ENCODE results near the gene CENPA.

GRCh38 chr2:26740890-26741302 is 45.0 kb upstream of the CENPA start:
- TF ChIP-seq TP53 (CRISPR knock-in tag; IDR thresholded peaks at IDR 0.05) = no peak
- TF ChIP-seq NPAS2 (CRISPR knock-in tag; IDR thresholded peaks at IDR 0.05; ENCODE audit: borderline replicate concordance) = no peak
- no peak for TF ChIP-seq CTCF (IDR thresholded peaks at IDR 0.05)
- no peak for TF ChIP-seq KDM5A (IDR thresholded peaks at IDR 0.05)
- TF ChIP-seq SREBF2 (IDR thresholded peaks at IDR 0.05) = no peak

Data from A549 (cell line).